HL-60/S4 (cell line): ENCODE data around the gene SLC24A3.
"Not testable (repeated sequence)": the region's sequence is repeated elsewhere in the genome, so short reads cannot be mapped to it uniquely, and the experiment has no call there.

Experiments used
- in situ Hi-C: fragments of 300-500 bp; cut with MboI; formaldehyde crosslinking; loops from 2 replicates; pipeline ENCODE4 v1.14.3; 2022; ENCODE audit warnings: low sequenced_read_pairs

The SLC24A3 gene

GRCh38 chr20:19727251-19727847 is 514.9 kb downstream of the SLC24A3 start:
- in situ Hi-C loops = no loop called here

DNA sequence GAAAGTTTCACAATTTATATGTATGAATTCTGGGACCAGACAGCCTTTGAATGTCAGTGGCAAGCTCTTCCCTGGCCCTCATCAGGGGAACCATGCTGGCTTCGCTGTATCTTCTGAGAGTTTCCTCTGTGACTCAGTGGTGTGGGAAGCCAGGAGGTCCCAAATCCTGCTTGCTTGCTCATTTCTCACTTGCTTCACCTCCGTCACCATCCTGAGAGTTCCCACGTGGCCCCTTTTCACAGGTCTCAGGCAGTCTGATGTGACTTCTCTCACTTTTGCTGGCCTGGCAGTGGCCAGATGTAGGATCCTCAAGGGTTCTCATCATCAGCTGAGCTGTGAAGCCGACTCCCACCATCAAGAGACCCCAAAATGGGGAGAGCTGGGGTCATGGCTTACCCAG is 517.2 kb downstream of the SLC24A3 start:
- in situ Hi-C loops = no loop called here

DNA sequence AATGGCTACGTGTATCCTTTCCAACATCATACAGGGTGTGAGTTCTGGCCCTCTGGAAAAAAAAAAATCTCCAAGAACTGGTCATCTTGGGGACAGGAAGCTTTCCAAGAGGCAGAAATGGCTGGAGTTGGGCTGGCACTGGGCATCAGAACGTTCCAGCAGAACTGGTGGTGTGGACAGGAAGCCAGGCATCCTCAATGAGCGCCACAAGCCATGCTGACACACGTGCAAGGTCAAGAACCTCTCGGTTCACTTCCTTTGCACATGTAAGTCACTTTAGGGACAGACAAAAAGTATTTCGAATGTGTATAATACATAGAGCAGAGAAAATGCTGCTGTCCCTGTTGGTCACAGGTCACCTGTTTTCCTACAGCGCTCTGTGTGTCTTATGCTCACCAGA is 518.3 kb downstream of the SLC24A3 start:
- in situ Hi-C loops = no loop called here

- in situ Hi-C loops = no loop called here
Measured at GRCh38 chr20:19734811-19735210, 522.4 kb downstream of the SLC24A3 start.

DNA sequence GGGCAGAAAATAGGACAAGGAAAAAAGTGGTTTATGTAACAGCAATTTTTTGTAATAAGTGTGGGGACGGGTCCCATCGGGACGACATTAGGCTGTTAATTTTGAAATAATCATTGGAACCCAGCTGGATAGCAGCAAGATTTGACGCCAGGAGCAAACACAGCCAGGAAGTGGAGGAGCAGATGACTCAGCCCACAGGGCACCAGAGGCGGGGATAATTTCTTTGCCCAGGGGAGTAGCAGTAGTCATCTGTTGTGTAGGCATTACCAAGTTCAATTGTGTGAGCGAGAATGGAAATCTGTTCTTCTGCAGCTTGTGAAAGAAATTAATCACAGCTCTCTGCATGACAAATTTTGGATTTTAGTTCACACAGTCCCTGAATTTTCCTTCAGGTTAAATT is 523.0 kb downstream of the SLC24A3 start:
- in situ Hi-C loops = no loop called here

DNA sequence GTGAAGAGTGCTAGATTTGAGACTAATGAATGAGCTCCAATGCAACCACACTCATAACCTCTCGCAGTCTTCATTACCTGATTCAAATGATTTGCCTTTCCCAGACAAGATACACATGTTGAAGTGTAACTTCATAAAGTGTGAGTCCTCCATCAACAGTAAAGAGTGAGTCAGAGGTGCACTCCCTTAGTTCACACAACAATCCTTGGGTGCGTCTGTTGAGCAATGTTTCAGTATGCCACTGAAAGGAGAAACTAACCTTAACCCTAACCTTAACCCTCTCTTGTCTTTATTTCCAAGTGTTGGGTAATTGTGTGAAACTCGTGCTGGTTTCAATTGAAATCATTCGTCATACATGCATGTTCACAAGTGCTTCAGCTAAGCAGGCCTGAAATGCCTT is 524.6 kb downstream of the SLC24A3 start:
- in situ Hi-C loops = no loop called here

- in situ Hi-C loops = no loop called here
Measured at GRCh38 chr20:19738951-19739350, 526.5 kb downstream of the SLC24A3 start.

DNA sequence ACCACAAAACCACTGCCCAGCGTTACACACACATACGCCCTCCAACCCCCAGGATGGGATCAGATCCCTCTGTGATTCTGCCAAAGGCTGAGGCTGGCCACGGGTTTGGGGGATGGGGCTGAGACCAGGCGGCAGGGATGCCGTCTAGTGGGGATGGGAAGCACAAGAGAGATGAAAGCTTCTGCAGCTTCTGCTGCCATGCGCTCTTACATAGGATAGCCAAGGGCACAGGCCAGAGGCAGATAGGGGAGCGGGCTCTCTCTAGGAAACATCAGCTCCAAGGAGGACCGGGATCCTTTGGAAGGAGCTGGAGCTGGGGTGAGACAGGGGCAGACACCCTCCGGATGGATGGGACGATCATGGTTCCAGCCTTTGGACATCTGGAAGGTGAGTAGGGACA is 526.9 kb downstream of the SLC24A3 start:
- in situ Hi-C loops = no loop called here

- in situ Hi-C loops = no loop called here
Measured at GRCh38 chr20:19740512-19740911, 528.1 kb downstream of the SLC24A3 start.

DNA sequence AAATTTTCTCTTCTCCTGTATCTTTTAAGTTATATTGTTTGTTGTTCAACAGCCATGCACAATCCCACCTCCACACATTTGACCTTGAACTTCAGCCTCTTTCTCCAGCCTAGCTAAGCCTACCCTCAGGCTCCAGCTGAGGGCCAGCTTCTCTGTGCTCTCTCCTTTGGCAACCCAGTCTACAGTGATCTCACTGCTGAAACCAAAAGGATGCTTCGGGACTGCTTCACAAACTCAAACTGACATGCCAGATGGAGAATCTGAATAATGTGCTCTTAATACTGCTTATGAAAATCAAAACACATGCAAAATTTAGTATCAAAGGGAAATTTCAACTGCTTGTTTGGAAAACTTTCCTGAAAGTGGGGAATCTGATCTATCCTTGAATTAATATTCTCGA is 529.5 kb downstream of the SLC24A3 start:
- in situ Hi-C loops = no loop called here

GRCh38 chr20:19742974-19743639 is 530.7 kb downstream of the SLC24A3 start:
- in situ Hi-C loops = no loop called here

DNA sequence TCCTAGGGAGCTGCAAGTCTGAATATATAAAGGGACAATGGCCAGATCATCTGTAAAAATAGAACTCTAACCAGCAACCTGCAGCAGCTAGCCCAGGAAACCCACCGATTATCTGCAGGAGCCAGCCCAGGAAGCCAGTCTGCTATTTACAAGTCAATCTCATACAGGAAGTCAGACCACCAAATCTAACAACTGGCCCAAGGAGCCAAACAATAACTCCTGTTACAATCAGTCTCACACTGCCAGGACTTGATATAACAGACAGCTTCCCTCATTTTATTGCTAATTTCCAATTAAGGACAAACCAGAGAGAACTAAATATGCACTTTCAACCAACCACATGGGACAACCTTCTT is 531.2 kb downstream of the SLC24A3 start:
- in situ Hi-C loops = no loop called here

- in situ Hi-C loops = no loop called here
Measured at GRCh38 chr20:19745106-19745505, 532.7 kb downstream of the SLC24A3 start.

DNA sequence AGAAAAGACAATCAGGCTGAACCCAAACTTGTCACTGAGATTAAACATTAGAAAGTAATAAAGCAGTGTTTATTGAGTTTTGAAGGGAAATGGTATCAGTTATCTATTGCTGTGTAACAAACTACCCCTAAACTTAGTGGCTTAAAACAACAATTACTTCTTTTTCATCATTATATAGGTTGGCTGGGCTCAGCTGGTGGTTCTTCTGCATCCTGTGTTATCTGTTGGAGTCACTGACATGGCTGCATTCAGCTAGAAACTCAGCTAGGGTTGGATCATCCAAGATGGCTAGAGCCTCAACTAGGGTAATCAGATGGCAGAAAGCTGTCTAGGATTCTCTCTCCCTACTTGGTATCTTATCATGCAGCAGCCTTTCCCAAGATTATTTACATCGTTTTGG is 533.1 kb downstream of the SLC24A3 start:
- in situ Hi-C loops = no loop called here

DNA sequence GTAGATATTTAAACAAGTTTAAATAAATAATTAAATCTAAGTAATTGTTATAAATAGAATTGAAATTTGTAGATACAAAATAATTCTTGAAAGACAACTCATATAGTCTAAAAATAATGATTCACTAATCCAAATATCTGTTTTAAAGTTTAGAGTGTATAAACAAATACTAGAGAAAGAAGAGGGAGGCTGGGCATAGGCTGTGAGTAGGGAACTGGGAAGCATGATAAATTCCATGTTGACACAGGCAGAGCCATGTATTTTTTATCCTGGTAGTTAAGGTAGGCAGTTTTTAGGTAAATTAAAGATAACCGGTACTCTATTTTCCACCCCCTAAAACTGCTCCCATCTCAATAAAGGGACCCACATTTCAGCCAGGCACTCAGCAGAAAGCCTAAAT is 534.0 kb downstream of the SLC24A3 start:
- in situ Hi-C loops = no loop called here

- in situ Hi-C loops = no loop called here
Measured at GRCh38 chr20:19747903-19748302, 535.5 kb downstream of the SLC24A3 start.

GRCh38 chr20:19748681-19749080 is 536.2 kb downstream of the SLC24A3 start:
- in situ Hi-C loops = no loop called here

DNA sequence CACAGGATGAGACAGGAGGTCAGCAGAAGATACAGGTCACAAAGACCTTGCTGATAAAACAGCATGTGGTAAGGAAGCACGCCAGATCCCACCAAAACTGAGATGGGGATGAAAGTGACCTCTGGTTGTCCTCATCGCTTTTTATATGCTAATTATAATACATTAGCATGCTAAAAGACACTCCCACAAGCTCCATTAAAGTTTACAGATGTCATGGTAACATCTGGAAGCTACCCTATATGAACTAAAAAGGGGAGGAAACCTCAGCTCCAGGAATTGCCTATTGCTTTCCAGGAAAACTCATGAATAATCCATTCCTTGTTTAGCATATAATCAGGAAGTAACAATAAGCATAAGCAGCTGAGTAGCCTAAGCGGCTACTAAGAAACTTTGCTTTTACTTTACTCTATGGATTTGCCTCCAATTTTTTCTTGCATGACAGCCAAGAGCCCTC is 537.2 kb downstream of the SLC24A3 start:
- in situ Hi-C loops = no loop called here

- in situ Hi-C loops = no loop called here
Measured at GRCh38 chr20:19750101-19750606, 537.7 kb downstream of the SLC24A3 start.

DNA sequence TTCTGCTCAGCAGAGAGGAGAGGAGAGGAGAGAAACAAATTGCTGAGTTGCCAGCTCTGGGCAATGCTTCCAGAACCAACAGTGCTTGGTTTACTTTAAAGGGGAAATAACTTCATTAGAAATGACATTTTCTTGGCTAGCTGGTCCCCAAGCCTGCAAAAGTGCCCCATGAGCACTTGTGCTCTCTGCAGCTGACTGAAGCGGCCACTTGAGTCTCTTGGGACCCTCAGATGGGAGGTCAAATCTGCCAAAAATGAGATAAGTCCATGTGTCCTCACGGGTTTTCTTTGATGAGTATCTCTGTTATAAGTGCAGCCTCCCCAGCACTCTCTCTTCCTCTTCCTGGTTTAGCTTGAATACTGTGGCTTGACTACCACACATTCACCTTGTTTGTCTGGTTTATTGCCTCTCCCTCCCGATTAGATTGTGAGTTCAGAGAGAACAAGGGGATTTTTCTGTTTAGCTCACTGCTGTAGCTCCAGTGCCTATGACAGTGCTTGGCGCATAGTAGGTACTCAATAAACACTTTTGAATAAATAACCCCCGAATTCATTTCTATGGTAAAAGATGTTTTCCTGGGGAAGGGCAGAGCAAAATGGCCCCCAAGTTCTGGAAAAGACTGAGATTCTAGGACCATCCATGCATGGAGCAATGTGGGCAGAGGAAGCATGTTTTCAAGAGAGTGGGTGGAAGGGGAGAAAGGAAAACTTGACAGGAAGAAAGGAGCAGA is 538.6 kb downstream of the SLC24A3 start:
- in situ Hi-C loops = no loop called here

- in situ Hi-C loops = not testable (repeated sequence)
Measured at GRCh38 chr20:19754201-19754600, 541.8 kb downstream of the SLC24A3 start.
